ENCODE results near the gene GEMIN2. TPM values are rescaled to one million over a fixed set of nuclear protein-coding genes. Genes with fewer than 3 reads are reported as not detected.
"Not testable (repeated sequence)": the region's sequence is repeated elsewhere in the genome, so short reads cannot be mapped to it uniquely, and the experiment has no call there.

GEMIN2 gene
- total RNA-seq, 2 experiments from 2014 or later, result 18.3 to 22.4 TPM

DNA sequence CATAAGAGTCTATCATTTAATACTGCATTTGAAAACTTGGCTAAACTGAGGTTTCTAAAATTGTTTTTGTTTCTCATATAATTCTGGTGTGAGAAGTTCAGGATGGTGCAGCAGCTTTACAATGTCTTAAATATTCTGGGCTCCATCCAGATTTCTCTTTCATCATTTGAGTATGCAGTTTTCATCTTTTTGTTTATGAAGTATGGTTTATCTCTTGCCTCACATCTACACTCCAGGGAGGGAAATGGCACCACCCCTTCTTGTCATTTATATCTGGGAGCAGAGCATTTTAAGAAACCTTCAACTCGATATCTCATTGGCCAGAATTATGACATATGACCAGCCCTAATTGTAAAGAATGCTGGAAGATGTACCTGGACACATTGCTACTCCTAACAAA lies 24.3 kb downstream of the GEMIN2 start:
- no peak overlapping the region for H3K4me3 Mint-ChIP-seq
- no peak for DNase-seq
- POLR2A ChIA-PET, result interaction anchor here (3.3 kb wide), 1 partner anchor 32 kb away, joined by 9 read pairs; the partner anchor contains the start of gene TRAPPC6B

DNA sequence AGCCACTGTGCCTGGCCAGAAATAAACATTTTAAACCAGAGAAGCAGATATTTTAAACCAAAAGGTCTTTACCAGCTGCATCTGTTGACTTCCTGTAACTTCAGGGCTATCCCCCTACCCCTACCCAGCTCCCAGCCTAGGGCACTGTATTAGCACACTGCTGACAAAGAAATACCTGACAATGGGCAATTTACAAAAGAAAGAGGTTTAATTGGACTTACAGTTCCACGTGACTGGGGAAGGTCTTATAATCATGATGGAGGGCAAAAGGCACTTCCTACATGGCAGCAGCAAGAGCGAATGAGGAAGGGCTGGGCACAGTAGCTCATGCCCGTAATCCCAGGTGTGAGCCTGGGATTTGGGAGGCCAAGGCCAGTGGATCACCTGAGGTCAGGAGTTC lies 26.0 kb downstream of the GEMIN2 start:
- Mint-ChIP-seq H3K4me1 (no peaks in the 10 kb centered on the region), H3K9me3 (peaks cover 5% of the 10 kb centered on the region), H3K36me3 (ENCODE audit: low read depth) (peaks cover 60% of the 10 kb centered on the region), H3K27ac (no peak overlapping the region), H3K4me3 (no peak overlapping the region), H3K27me3 (no peaks in the 10 kb centered on the region)
- CTCF ChIA-PET, result no interaction called here
- POLR2A ChIA-PET, result interaction anchor here (0.6 to 3.3 kb wide), 3 partner anchors 26 to 30 kb away, joined by 3 to 9 read pairs (median 4); partner anchors contain the start of genes GEMIN2 and TRAPPC6B
- DNase-seq, result no peak

More for the DNA sequence above, 24.3 kb downstream of the GEMIN2 start:
- Mint-ChIP-seq H3K4me1 (no peaks in the 10 kb centered on the region), H3K27ac (no peak overlapping the region), H3K27me3 (no peaks in the 10 kb centered on the region), H3K36me3 (ENCODE audit: low read depth) (peaks cover 75% of the 10 kb centered on the region), H3K9me3 (peaks cover 5% of the 10 kb centered on the region)
- CTCF ChIA-PET, result no interaction called here

- H3K4me1 Mint-ChIP-seq, H3K27me3 Mint-ChIP-seq, H3K4me3 Mint-ChIP-seq, CTCF ChIA-PET, POLR2A ChIA-PET, H3K9me3 Mint-ChIP-seq, DNase-seq, H3K27ac Mint-ChIP-seq: not testable (repeated sequence)
- H3K36me3 Mint-ChIP-seq (ENCODE audit: low read depth), result peaks cover 60% of the 10 kb centered on the region
Observed at GRCh38 chr14:39141623-39142022, 27.5 kb downstream of the GEMIN2 start.

GRCh38 chr14:39143226-39143625 lies 29.1 kb downstream of the GEMIN2 start:
- H3K4me1 Mint-ChIP-seq, H3K9me3 Mint-ChIP-seq, H3K4me3 Mint-ChIP-seq, POLR2A ChIA-PET, H3K27ac Mint-ChIP-seq, CTCF ChIA-PET, DNase-seq, H3K27me3 Mint-ChIP-seq: not testable (repeated sequence)
- H3K36me3 Mint-ChIP-seq (ENCODE audit: low read depth), result peaks cover 61% of the 10 kb centered on the region

GRCh38 chr14:39145266-39145966 lies 31.3 kb downstream of the GEMIN2 start:
- no peaks in the 10 kb centered on the region for H3K4me1 Mint-ChIP-seq
- H3K27ac Mint-ChIP-seq, result no peak overlapping the region
- no peaks in the 10 kb centered on the region for H3K27me3 Mint-ChIP-seq
- H3K4me3 Mint-ChIP-seq, result no peak overlapping the region
- peaks cover 55% of the 10 kb centered on the region for H3K36me3 Mint-ChIP-seq (ENCODE audit: low read depth)
- no peak for DNase-seq
- POLR2A ChIA-PET, result interaction anchor here (0.7 kb wide), 1 partner anchor 238 kb away, joined by 3 read pairs; no protein-coding TSS in a partner anchor
- H3K9me3 Mint-ChIP-seq, result peaks cover 5% of the 10 kb centered on the region
- CTCF ChIA-PET, result no interaction called here

- no peaks in the 10 kb centered on the region for H3K9me3 Mint-ChIP-seq
- peaks cover 5% of the 10 kb centered on the region for H3K4me1 Mint-ChIP-seq
- no peak for DNase-seq
- H3K27me3 Mint-ChIP-seq, result no peaks in the 10 kb centered on the region
- ChIA-PET CTCF (no interaction called here), POLR2A (no interaction called here)
- no peak overlapping the region for H3K4me3 Mint-ChIP-seq
- H3K27ac Mint-ChIP-seq, result no peak overlapping the region
- H3K36me3 Mint-ChIP-seq (ENCODE audit: low read depth), result peaks cover 42% of the 10 kb centered on the region
Observed at GRCh38 chr14:39154594-39155189, 40.6 kb downstream of the GEMIN2 start.

DNA sequence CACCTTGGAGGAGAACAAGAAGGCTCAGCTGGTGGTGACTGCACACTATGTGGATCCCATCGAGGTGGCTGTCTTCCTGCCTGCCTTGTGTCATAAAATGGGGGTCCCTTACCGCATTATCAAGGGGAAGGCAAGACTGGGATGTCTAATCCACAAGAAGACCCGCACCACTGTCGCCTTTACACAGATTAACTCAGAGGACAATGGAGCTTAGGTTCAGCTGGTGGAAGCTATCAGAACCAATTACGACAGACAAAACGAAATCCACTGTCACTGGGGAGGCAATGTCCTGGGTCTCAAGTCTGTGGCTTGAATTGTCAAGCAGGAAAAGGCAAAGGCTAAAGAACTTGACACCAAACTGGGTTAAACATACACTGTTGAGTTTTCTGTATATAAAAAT lies 43.4 kb downstream of the GEMIN2 start:
- ChIA-PET POLR2A (interaction anchor here (3.3 kb wide), 1 partner anchor 13 kb away, joined by 13 read pairs; the partner anchor contains the start of gene TRAPPC6B), CTCF (interaction anchor here (0.8 kb wide), 1 partner anchor 22 kb away, joined by 3 read pairs; no protein-coding TSS in a partner anchor)
- Mint-ChIP-seq H3K36me3 (ENCODE audit: low read depth) (peaks cover 54% of the 10 kb centered on the region), H3K9me3 (no peaks in the 10 kb centered on the region), H3K27ac (no peak overlapping the region), H3K4me3 (no peak overlapping the region), H3K27me3 (no peaks in the 10 kb centered on the region), H3K4me1 (peaks cover 15% of the 10 kb centered on the region)
- no peak for DNase-seq

DNA sequence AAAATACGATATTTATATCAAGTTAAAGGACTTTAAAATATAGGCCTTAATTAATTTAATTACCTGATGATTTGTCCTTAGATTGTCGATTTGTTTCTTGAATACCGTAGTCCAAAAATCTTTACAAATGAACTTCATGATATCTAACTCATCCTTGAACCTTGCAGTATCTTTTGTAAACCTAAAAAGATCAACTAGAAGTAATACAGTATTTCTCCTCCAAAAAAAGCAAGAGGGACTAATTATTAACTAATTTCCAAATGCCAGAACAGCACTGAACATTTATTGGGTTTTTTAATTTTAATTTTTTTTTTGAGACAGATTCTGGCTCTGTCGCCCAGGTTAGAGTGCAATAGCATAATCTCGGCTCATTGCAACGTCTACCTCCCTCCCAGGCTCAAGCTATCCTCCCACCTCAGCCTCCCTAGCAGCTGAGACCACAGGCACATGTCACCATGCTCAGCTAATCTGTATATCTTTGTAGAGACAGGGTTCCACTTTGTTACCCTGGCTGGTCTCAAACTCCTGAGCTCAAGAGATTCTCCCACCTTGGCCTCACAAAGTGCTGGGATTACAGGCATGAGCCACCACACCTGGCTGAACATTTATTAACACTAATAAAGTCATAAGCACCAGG lies 44.2 kb downstream of the GEMIN2 start:
- DNase-seq, result no peak
- Mint-ChIP-seq H3K36me3 (ENCODE audit: low read depth) (peaks cover 55% of the 10 kb centered on the region), H3K27me3 (no peaks in the 10 kb centered on the region), H3K27ac (no peak overlapping the region), H3K9me3 (no peaks in the 10 kb centered on the region), H3K4me1 (peaks cover 20% of the 10 kb centered on the region), H3K4me3 (no peak overlapping the region)
- POLR2A ChIA-PET, result interaction anchor here (3.3 kb wide), 1 partner anchor 12 kb away, joined by 13 read pairs; the partner anchor contains the start of gene TRAPPC6B
- CTCF ChIA-PET, result no interaction called here

DNA sequence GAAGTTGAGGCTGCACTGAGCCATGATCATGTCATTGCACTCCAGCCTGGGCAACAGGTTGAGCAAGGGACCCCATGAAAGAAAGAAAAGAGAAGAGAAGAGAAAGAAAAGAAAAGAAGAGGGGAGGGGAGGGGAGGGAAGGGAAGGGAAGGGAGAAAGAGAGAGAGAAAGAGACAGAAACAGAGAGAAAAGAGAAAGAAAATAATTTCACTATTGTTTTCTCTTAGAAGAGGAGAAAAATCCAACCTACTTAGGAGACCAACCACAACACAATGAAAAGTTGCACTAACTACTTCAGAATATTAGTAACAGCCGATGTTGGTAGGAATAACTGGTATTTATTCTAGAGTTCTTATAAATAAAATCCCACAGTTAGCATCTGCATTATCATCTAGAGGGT lies 46.4 kb downstream of the GEMIN2 start:
- CTCF ChIA-PET, result interaction anchor here (0.9 kb wide), 1 partner anchor 10 kb away, joined by 5 read pairs; no protein-coding TSS in a partner anchor
- Mint-ChIP-seq H3K9me3 (no peaks in the 10 kb centered on the region), H3K4me1 (peaks cover 27% of the 10 kb centered on the region), H3K36me3 (ENCODE audit: low read depth) (peaks cover 61% of the 10 kb centered on the region), H3K27ac (peak overlapping the region; percentile 19), H3K27me3 (no peaks in the 10 kb centered on the region), H3K4me3 (no peak overlapping the region)
- POLR2A ChIA-PET, result interaction anchor here (1.0 to 2.3 kb wide), 3 partner anchors 10 to 69 kb away, joined by 3 to 8 read pairs (median 4); partner anchors contain the start of genes PNN and TRAPPC6B
- no peak for DNase-seq

DNA sequence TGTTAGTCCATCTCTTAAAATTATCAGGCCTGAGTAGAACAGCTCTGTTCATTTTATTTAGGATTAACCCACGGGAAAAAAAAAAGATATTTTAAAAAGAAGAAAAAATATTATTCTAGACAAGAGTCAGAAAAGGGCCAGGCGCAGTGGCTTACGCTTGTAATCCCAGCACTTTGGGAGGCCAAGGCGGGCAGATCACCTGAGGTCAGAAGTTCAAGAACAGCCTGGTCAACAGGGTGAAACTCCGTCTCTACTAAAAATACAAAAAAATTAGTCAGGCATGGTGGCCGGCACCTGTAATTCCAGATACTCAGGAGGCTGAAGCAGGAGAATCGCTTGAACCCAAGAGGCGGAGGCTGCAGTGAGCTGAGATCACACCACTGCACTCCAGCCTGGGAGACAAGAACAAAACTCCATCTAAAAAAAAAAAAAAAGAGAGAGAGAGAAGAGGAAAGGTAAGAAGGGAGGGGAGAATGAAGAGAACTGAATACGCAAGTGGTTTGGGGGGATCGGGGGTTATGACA lies 53.7 kb downstream of the GEMIN2 start:
- H3K9me3 Mint-ChIP-seq, DNase-seq, H3K27ac Mint-ChIP-seq, H3K27me3 Mint-ChIP-seq: not testable (repeated sequence)
- ChIA-PET POLR2A (interaction anchor here (0.9 to 4.1 kb wide), 7 partner anchors 17 to 264 kb away, joined by 3 to 74 read pairs (median 4); partner anchors contain the start of genes FBXO33, GEMIN2 and SEC23A), CTCF (interaction anchor here (1.1 kb wide), 1 partner anchor 259 kb away, joined by 4 read pairs; no protein-coding TSS in a partner anchor)
- H3K4me1 Mint-ChIP-seq, result peaks cover 53% of the 10 kb centered on the region
- H3K36me3 Mint-ChIP-seq (ENCODE audit: low read depth), result peaks cover 49% of the 10 kb centered on the region
- peak overlapping the region; percentile 33 for H3K4me3 Mint-ChIP-seq

- Mint-ChIP-seq H3K4me3 (peak overlapping the region; percentile 84), H3K4me1 (peaks cover 55% of the 10 kb centered on the region), H3K27me3 (no peaks in the 10 kb centered on the region), H3K9me3 (no peaks in the 10 kb centered on the region), H3K27ac (peak overlapping the region; percentile 44), H3K36me3 (ENCODE audit: low read depth) (peaks cover 45% of the 10 kb centered on the region)
- no peak for DNase-seq
- ChIA-PET POLR2A (interaction anchor here (0.9 to 4.1 kb wide), 5 partner anchors 17 to 263 kb away, joined by 3 to 74 read pairs (median 4); partner anchors contain the start of genes FBXO33, GEMIN2 and SEC23A), CTCF (interaction anchor here (1.1 kb wide), 1 partner anchor 258 kb away, joined by 4 read pairs; no protein-coding TSS in a partner anchor)
Observed at GRCh38 chr14:39168591-39168990, 54.5 kb downstream of the GEMIN2 start.

DNA sequence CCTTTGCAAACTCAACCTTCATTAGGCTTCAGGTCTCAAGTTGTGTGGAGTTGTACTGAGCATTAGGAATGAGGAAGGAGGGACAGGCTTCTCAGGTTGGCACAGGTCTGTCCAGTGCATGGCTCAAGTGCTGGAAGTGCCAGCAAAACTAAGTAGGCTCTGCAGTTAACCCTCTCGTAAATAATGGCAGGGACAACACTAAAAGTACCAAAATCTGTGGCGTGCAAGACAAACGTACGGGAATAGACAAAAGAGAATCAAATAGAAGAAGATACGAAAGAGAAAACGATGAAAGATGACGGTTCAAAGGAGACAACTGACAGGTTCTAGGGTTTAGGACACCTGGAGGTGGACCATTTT lies 55.4 kb downstream of the GEMIN2 start:
- peaks cover 59% of the 10 kb centered on the region for H3K4me1 Mint-ChIP-seq
- POLR2A ChIA-PET, result interaction anchor here (0.8 to 4.1 kb wide), 22 partner anchors 8 to 262 kb away, joined by 3 to 74 read pairs (median 9); partner anchors contain the start of genes FBXO33, GEMIN2 and SEC23A
- DNase-seq, result no peak
- peaks cover 39% of the 10 kb centered on the region for H3K36me3 Mint-ChIP-seq (ENCODE audit: low read depth)
- no peaks in the 10 kb centered on the region for H3K9me3 Mint-ChIP-seq
- peak overlapping the region; percentile 98 for H3K27ac Mint-ChIP-seq
- peak overlapping the region; percentile 84 for H3K4me3 Mint-ChIP-seq
- CTCF ChIA-PET, result interaction anchor here (1.1 to 1.6 kb wide), 9 partner anchors 35 to 263 kb away, joined by 3 to 12 read pairs (median 8); partner anchors contain the start of genes FBXO33 and GEMIN2
- H3K27me3 Mint-ChIP-seq, result no peaks in the 10 kb centered on the region

All from activated CD4-positive, alpha-beta memory T cell treated with anti-CD3 and anti-CD28 coated beads, Interleukin-2, amount 10 ng/mL, durations not matched to agents 7 days and 5 days (primary cell).